Fibroblast of lung (primary cell): ENCODE measurements around the gene POLG2. TPM values are rescaled to one million over a fixed set of nuclear protein-coding genes. Genes with fewer than 3 reads are reported as not detected.

ENCODE experiments used
- DNase-seq, 2 donors: peaks; one replicate each; pipeline versions ENCODE4 v3.0.0 to v3.0.0-alpha.2; 2010; ENCODE audit warnings: low read depth in 2 of 2
- H2AFZ ChIP-seq: 2 replicates; pipeline ENCODE4 v1.5.1; 2012; ENCODE audit warnings: low read length, control low read depth, inconsistent platforms
- H3K27ac ChIP-seq: 2 replicates; pipeline ENCODE4 v1.5.1; 2011; ENCODE audit warnings: low read length, control low read depth; ENCODE audit not compliant: insufficient read depth
- H3K27me3 ChIP-seq: 2 replicates; pipeline ENCODE4 v1.5.1; 2011; ENCODE audit warnings: mild to moderate bottlenecking, low read length; ENCODE audit not compliant: control insufficient read depth, insufficient read depth
- H3K36me3 ChIP-seq: 2 replicates; pipeline ENCODE4 v1.5.1; 2011; ENCODE audit warnings: low read length; ENCODE audit not compliant: control insufficient read depth, insufficient read depth
- H3K4me1 ChIP-seq: 2 replicates; pipeline ENCODE4 v1.5.1; 2011; ENCODE audit warnings: low read length; ENCODE audit not compliant: control insufficient read depth, insufficient read depth; ENCODE audit errors: extremely low read depth
- H3K4me2 ChIP-seq: 2 replicates; pipeline ENCODE4 v1.5.1; 2011; ENCODE audit warnings: low read length, control low read depth; ENCODE audit not compliant: insufficient read depth; ENCODE audit errors: extremely low read depth
- H3K4me3 ChIP-seq, 4 experiments: fragments of 200-600 bp in 1 of 4; sonication (generic) in 1 of 4; replicated peaks in 1 of 4; 2 replicates each; pipeline ENCODE4 v1.5.1; 2011 to 2016; ENCODE audit warnings: low read length in 4 of 4, low read depth in 3 of 4, mild to moderate bottlenecking in 3 of 4, control low read depth in 2 of 4, inconsistent platforms in 1 of 4, mixed read lengths in 1 of 4; ENCODE audit not compliant: insufficient read depth in 1 of 4; ENCODE audit errors: control extremely low read depth in 1 of 4
- H3K79me2 ChIP-seq: 2 replicates; pipeline ENCODE4 v1.5.1; 2012; ENCODE audit warnings: mild to moderate bottlenecking, low read length, inconsistent platforms; ENCODE audit not compliant: control insufficient read depth, insufficient read depth
- H3K9ac ChIP-seq: 2 replicates; pipeline ENCODE4 v1.5.1; 2011; ENCODE audit warnings: mild to moderate bottlenecking, low read length, control low read depth; ENCODE audit not compliant: insufficient read depth
- H3K9me3 ChIP-seq: 2 replicates; pipeline ENCODE4 v1.5.1; 2012; ENCODE audit warnings: low read depth, low read length; ENCODE audit not compliant: control insufficient read depth, insufficient read depth
- H4K20me1 ChIP-seq: 2 replicates; pipeline ENCODE4 v1.5.1; 2011; ENCODE audit warnings: low read length; ENCODE audit not compliant: control insufficient read depth, insufficient read depth; ENCODE audit errors: extremely low read depth
- CTCF ChIP-seq, 2 donors: IDR thresholded peaks in 1 of 2; conservative IDR thresholded peaks in 1 of 2; 1 replicate in 1 of 2; 2 replicates in 1 of 2; pipeline ENCODE4 v1.5.1; 2011 to 2012; ENCODE audit warnings: low read length in 2 of 2, control low read depth in 1 of 2, inconsistent platforms in 1 of 2, low read depth in 1 of 2, mild to moderate bottlenecking in 1 of 2
- EZH2 ChIP-seq: IDR thresholded peaks from 2 replicates; pipeline ENCODE4 v1.5.1; 2012; ENCODE audit warnings: low read length, control low read depth, mild to moderate bottlenecking; ENCODE audit errors: missing control alignments
- polyA plus RNA-seq, 2 donors: library from polyadenylated mRNA; depleted of rRNA in 1 of 2; stranded (reverse) in 1 of 2; unstranded in 1 of 2; fragments of >200 nt; gene quantifications; 2 replicates each; pipeline ENCODE4 v1.2.1, GENCODE V29; 2011 to 2012; ENCODE audit warnings: missing spikeins in 1 of 2
- total RNA-seq: library from RNA; depleted of rRNA; stranded (reverse); fragments of >200 nt; gene quantifications from 2 replicates; pipeline ENCODE4 v1.2.1, GENCODE V29; 2014

Gene POLG2
- total and polyA plus RNA-seq, 2 donors (not counting 1 experiment from before 2014, with no cell fraction given), result 6.9 to 21.3 TPM

GRCh38 chr17:64535357-64535756, 38.5 kb upstream of the POLG2 start:
- no peaks in the 10 kb centered on the region for H4K20me1 ChIP-seq
- H3K9ac ChIP-seq, result no peak overlapping the region
- H3K27me3 ChIP-seq, result no peaks in the 10 kb centered on the region
- DNase-seq, result no peak
- no peak overlapping the region for H2AFZ ChIP-seq
- H3K9me3 ChIP-seq, result no peaks in the 10 kb centered on the region
- no peak overlapping the region for H3K27ac ChIP-seq
- no peaks in the 10 kb centered on the region for H3K4me1 ChIP-seq
- H3K36me3 ChIP-seq, result peaks cover 19% of the 10 kb centered on the region
- TF ChIP-seq EZH2 (no peak), CTCF (conservative IDR thresholded peaks at IDR 0.05 in 1 of 2, IDR thresholded peaks at IDR 0.05 in 1 of 2; ENCODE audit: low read depth in 1 of 2, low read length in 2 of 2) (no peak)
- peaks cover 4% of the 10 kb centered on the region for H3K79me2 ChIP-seq
- H3K4me3 ChIP-seq, result no peak overlapping the region
- no peak overlapping the region for H3K4me2 ChIP-seq

DNA sequence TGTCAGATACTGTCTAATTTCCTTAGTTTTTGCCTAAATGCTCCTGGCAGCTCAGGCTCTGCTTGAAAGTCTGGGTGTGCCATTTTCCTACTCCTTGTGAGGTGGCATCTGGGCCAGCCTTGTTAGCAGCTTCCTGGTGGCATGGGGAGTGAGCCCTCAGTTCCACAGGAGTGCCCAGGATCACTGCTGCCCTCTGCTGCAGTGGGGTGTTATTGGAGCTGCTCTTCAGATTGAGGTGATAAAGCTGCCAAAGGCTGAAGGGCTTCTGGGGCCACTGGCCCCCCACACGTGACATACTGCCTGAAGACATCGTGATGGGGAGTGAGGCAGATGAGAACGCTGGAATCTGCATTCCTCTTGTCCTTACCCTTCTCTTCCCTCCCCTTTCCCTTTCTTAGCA, 37.3 kb upstream of the POLG2 start:
- H2AFZ ChIP-seq, result no peak overlapping the region
- H4K20me1 ChIP-seq, result no peaks in the 10 kb centered on the region
- H3K4me2 ChIP-seq, result no peak overlapping the region
- no peaks in the 10 kb centered on the region for H3K9me3 ChIP-seq
- no peak overlapping the region for H3K4me3 ChIP-seq
- H3K79me2 ChIP-seq, result no peaks in the 10 kb centered on the region
- no peak for TF ChIP-seq EZH2
- no peak for TF ChIP-seq CTCF (conservative IDR thresholded peaks at IDR 0.05 in 1 of 2, IDR thresholded peaks at IDR 0.05 in 1 of 2; ENCODE audit: low read depth in 1 of 2, low read length in 2 of 2)
- DNase-seq, result no peak
- H3K36me3 ChIP-seq, result peaks cover 16% of the 10 kb centered on the region
- H3K27ac ChIP-seq, result no peak overlapping the region
- H3K9ac ChIP-seq, result no peak overlapping the region
- H3K27me3 ChIP-seq, result no peaks in the 10 kb centered on the region
- no peaks in the 10 kb centered on the region for H3K4me1 ChIP-seq

DNA sequence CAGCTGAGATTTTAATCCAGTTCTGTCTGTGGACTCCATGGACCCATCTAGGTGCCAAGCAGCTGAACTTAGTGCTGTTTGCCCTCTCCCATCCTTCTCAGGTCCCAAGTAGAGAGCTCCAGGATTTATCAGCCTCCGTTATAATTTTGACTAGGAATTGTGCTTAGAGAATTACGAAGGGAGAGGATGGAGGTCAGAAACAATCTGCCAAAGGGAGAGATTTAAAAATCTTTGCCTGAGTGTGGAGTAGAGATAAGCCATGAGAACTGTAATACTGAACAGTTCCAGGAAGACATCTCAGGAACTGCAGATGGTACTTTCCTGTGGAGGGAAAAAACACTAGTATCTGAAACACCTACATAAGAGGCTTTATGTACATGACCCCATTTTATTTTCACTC, 36.9 kb upstream of the POLG2 start:
- no peak overlapping the region for H3K4me2 ChIP-seq
- no peaks in the 10 kb centered on the region for H3K4me1 ChIP-seq
- H3K4me3 ChIP-seq, result no peak overlapping the region
- no peaks in the 10 kb centered on the region for H4K20me1 ChIP-seq
- H3K9me3 ChIP-seq, result no peaks in the 10 kb centered on the region
- H3K79me2 ChIP-seq, result no peaks in the 10 kb centered on the region
- TF ChIP-seq EZH2 (no peak), CTCF (conservative IDR thresholded peaks at IDR 0.05 in 1 of 2, IDR thresholded peaks at IDR 0.05 in 1 of 2; ENCODE audit: low read depth in 1 of 2, low read length in 2 of 2) (no peak)
- no peak for DNase-seq
- H3K27me3 ChIP-seq, result no peaks in the 10 kb centered on the region
- H3K27ac ChIP-seq, result no peak overlapping the region
- H3K9ac ChIP-seq, result no peak overlapping the region
- no peak overlapping the region for H2AFZ ChIP-seq
- peaks cover 16% of the 10 kb centered on the region for H3K36me3 ChIP-seq
